ENCODE measurements around the gene TMEM179.

The TMEM179 gene

GRCh38 chr14:104563742-104564615 lies 40.6 kb downstream of the TMEM179 start:
- Histone ChIP-seq H3K27me3 (ENCODE audit: control insufficient read depth in 1 of 2, insufficient read depth in 2 of 2, low read length in 2 of 2) (peaks cover 3 to 14% of the 10 kb centered on the region in 2 donors), H3K27ac (ENCODE audit: low read depth, low read length) (no peak overlapping the region), H3K4me1 (ENCODE audit: control insufficient read depth in 1 of 2, insufficient read depth in 2 of 2, low read length in 2 of 2) (peaks cover 0 to 5% of the 10 kb centered on the region in 2 donors), H3K36me3 (ENCODE audit: control insufficient read depth in 1 of 2, insufficient read depth in 2 of 2, low read length in 2 of 2) (no peaks in the 10 kb centered on the region), H3K9me3 (ENCODE audit: control insufficient read depth in 1 of 2, low read length in 2 of 2) (no peaks in the 10 kb centered on the region), H3K4me3 (ENCODE audit: low read depth in 1 of 2, low read length in 2 of 2) (no peak overlapping the region), H3K9ac (ENCODE audit: low read depth in 1 of 2, low read length in 2 of 2) (no peak overlapping the region)

GRCh38 chr14:104563191-104563741 lies 41.3 kb downstream of the TMEM179 start:
- no peak overlapping the region for H3K4me3 ChIP-seq (ENCODE audit: low read depth in 1 of 2, low read length in 2 of 2)
- no peaks in the 10 kb centered on the region for H3K9me3 ChIP-seq (ENCODE audit: control insufficient read depth in 1 of 2, low read length in 2 of 2)
- H3K9ac ChIP-seq (ENCODE audit: low read depth in 1 of 2, low read length in 2 of 2), result no peak overlapping the region
- H3K27me3 ChIP-seq (ENCODE audit: control insufficient read depth in 1 of 2, insufficient read depth in 2 of 2, low read length in 2 of 2), result peaks cover 3 to 14% of the 10 kb centered on the region in 2 donors
- peaks cover 0 to 5% of the 10 kb centered on the region in 2 donors for H3K4me1 ChIP-seq (ENCODE audit: control insufficient read depth in 1 of 2, insufficient read depth in 2 of 2, low read length in 2 of 2)
- H3K36me3 ChIP-seq (ENCODE audit: control insufficient read depth in 1 of 2, insufficient read depth in 2 of 2, low read length in 2 of 2), result no peaks in the 10 kb centered on the region
- no peak overlapping the region for H3K27ac ChIP-seq (ENCODE audit: low read depth, low read length)

GRCh38 chr14:104562606-104563005 lies 42.0 kb downstream of the TMEM179 start:
- Histone ChIP-seq H3K27ac (ENCODE audit: low read depth, low read length) (no peak overlapping the region), H3K27me3 (ENCODE audit: control insufficient read depth in 1 of 2, insufficient read depth in 2 of 2, low read length in 2 of 2) (peaks cover 3 to 14% of the 10 kb centered on the region in 2 donors), H3K9ac (ENCODE audit: low read depth in 1 of 2, low read length in 2 of 2) (no peak overlapping the region), H3K36me3 (ENCODE audit: control insufficient read depth in 1 of 2, insufficient read depth in 2 of 2, low read length in 2 of 2) (no peaks in the 10 kb centered on the region), H3K4me3 (ENCODE audit: low read depth in 1 of 2, low read length in 2 of 2) (no peak overlapping the region), H3K9me3 (ENCODE audit: control insufficient read depth in 1 of 2, low read length in 2 of 2) (no peaks in the 10 kb centered on the region), H3K4me1 (ENCODE audit: control insufficient read depth in 1 of 2, insufficient read depth in 2 of 2, low read length in 2 of 2) (peaks cover 0 to 5% of the 10 kb centered on the region in 2 donors)

GRCh38 chr14:104561632-104562495 lies 42.7 kb downstream of the TMEM179 start:
- Histone ChIP-seq H3K4me3 (ENCODE audit: low read depth in 1 of 2, low read length in 2 of 2) (no peak overlapping the region), H3K9me3 (ENCODE audit: control insufficient read depth in 1 of 2, low read length in 2 of 2) (no peaks in the 10 kb centered on the region), H3K4me1 (ENCODE audit: control insufficient read depth in 1 of 2, insufficient read depth in 2 of 2, low read length in 2 of 2) (peaks cover 0 to 5% of the 10 kb centered on the region in 2 donors), H3K27ac (ENCODE audit: low read depth, low read length) (no peak overlapping the region), H3K27me3 (ENCODE audit: control insufficient read depth in 1 of 2, insufficient read depth in 2 of 2, low read length in 2 of 2) (peaks cover 3 to 14% of the 10 kb centered on the region in 2 donors), H3K36me3 (ENCODE audit: control insufficient read depth in 1 of 2, insufficient read depth in 2 of 2, low read length in 2 of 2) (no peaks in the 10 kb centered on the region), H3K9ac (ENCODE audit: low read depth in 1 of 2, low read length in 2 of 2) (no peak overlapping the region)

GRCh38 chr14:104561124-104561557 lies 43.4 kb downstream of the TMEM179 start:
- H3K4me3 ChIP-seq (ENCODE audit: low read depth in 1 of 2, low read length in 2 of 2), result no peak overlapping the region
- H3K9me3 ChIP-seq (ENCODE audit: control insufficient read depth in 1 of 2, low read length in 2 of 2), result no peaks in the 10 kb centered on the region
- peaks cover 0 to 5% of the 10 kb centered on the region in 2 donors for H3K4me1 ChIP-seq (ENCODE audit: control insufficient read depth in 1 of 2, insufficient read depth in 2 of 2, low read length in 2 of 2)
- H3K27me3 ChIP-seq (ENCODE audit: control insufficient read depth in 1 of 2, insufficient read depth in 2 of 2, low read length in 2 of 2), result peaks cover 0 to 14% of the 10 kb centered on the region in 2 donors
- no peaks in the 10 kb centered on the region for H3K36me3 ChIP-seq (ENCODE audit: control insufficient read depth in 1 of 2, insufficient read depth in 2 of 2, low read length in 2 of 2)
- H3K27ac ChIP-seq (ENCODE audit: low read depth, low read length), result no peak overlapping the region
- no peak overlapping the region for H3K9ac ChIP-seq (ENCODE audit: low read depth in 1 of 2, low read length in 2 of 2)

GRCh38 chr14:104560586-104560945 lies 44.0 kb downstream of the TMEM179 start:
- Histone ChIP-seq H3K4me1 (ENCODE audit: control insufficient read depth in 1 of 2, insufficient read depth in 2 of 2, low read length in 2 of 2) (peaks cover 0 to 5% of the 10 kb centered on the region in 2 donors), H3K9ac (ENCODE audit: low read depth in 1 of 2, low read length in 2 of 2) (no peak overlapping the region), H3K27me3 (ENCODE audit: control insufficient read depth in 1 of 2, insufficient read depth in 2 of 2, low read length in 2 of 2) (peaks cover 0 to 14% of the 10 kb centered on the region in 2 donors), H3K9me3 (ENCODE audit: control insufficient read depth in 1 of 2, low read length in 2 of 2) (no peaks in the 10 kb centered on the region), H3K4me3 (ENCODE audit: low read depth in 1 of 2, low read length in 2 of 2) (no peak overlapping the region), H3K27ac (ENCODE audit: low read depth, low read length) (no peak overlapping the region), H3K36me3 (ENCODE audit: control insufficient read depth in 1 of 2, insufficient read depth in 2 of 2, low read length in 2 of 2) (no peaks in the 10 kb centered on the region)

GRCh38 chr14:104559804-104560585 lies 44.6 kb downstream of the TMEM179 start:
- no peak overlapping the region for H3K27ac ChIP-seq (ENCODE audit: low read depth, low read length)
- peaks cover 0 to 12% of the 10 kb centered on the region in 2 donors for H3K27me3 ChIP-seq (ENCODE audit: control insufficient read depth in 1 of 2, insufficient read depth in 2 of 2, low read length in 2 of 2)

GRCh38 chr14:104559028-104559803 lies 45.4 kb downstream of the TMEM179 start:
- Histone ChIP-seq H3K27me3 (ENCODE audit: control insufficient read depth in 1 of 2, insufficient read depth in 2 of 2, low read length in 2 of 2) (peaks cover 0 to 6% of the 10 kb centered on the region in 2 donors), H3K36me3 (ENCODE audit: control insufficient read depth in 1 of 2, insufficient read depth in 2 of 2, low read length in 2 of 2) (no peaks in the 10 kb centered on the region), H3K4me1 (ENCODE audit: control insufficient read depth in 1 of 2, insufficient read depth in 2 of 2, low read length in 2 of 2) (peaks cover 0 to 5% of the 10 kb centered on the region in 2 donors), H3K9me3 (ENCODE audit: control insufficient read depth in 1 of 2, low read length in 2 of 2) (no peaks in the 10 kb centered on the region), H3K4me3 (ENCODE audit: low read depth in 1 of 2, low read length in 2 of 2) (no peak overlapping the region), H3K9ac (ENCODE audit: low read depth in 1 of 2, low read length in 2 of 2) (no peak overlapping the region), H3K27ac (ENCODE audit: low read depth, low read length) (no peak overlapping the region)

More at GRCh38 chr14:104559804-104560585, 44.6 kb downstream of the TMEM179 start:
- Histone ChIP-seq H3K9me3 (ENCODE audit: control insufficient read depth in 1 of 2, low read length in 2 of 2) (no peaks in the 10 kb centered on the region), H3K4me1 (ENCODE audit: control insufficient read depth in 1 of 2, insufficient read depth in 2 of 2, low read length in 2 of 2) (peaks cover 0 to 5% of the 10 kb centered on the region in 2 donors), H3K36me3 (ENCODE audit: control insufficient read depth in 1 of 2, insufficient read depth in 2 of 2, low read length in 2 of 2) (no peaks in the 10 kb centered on the region), H3K4me3 (ENCODE audit: low read depth in 1 of 2, low read length in 2 of 2) (no peak overlapping the region), H3K9ac (ENCODE audit: low read depth in 1 of 2, low read length in 2 of 2) (no peak overlapping the region)

All from duodenal mucosa (tissue), 2 donors.